GM23338 (cell line): ENCODE results near the gene ERC2. TPM values are rescaled to one million over a fixed set of nuclear protein-coding genes. Genes with fewer than 3 reads are reported as not detected.

Experiments used
- ATAC-seq: fragments of 200-7000 bp; cut with Tn5 transposase; 3 replicates; pipeline ENCODE4 v1.9.1; 2020
- DNase-seq: peaks from one replicate; pipeline ENCODE4 v3.0.0-alpha.2; 2015; ENCODE audit warnings: low spot score
- H2AFZ ChIP-seq: fragments of 200-600 bp; sonication (generic); 2 replicates; pipeline ENCODE4 v1.8.0; 2016; ENCODE audit warnings: antibody characterized with exemption, mild to moderate bottlenecking, moderate library complexity
- H3F3A ChIP-seq: fragments of 200-600 bp; sonication (generic); replicated peaks from 2 replicates; pipeline ENCODE4 v1.8.0; 2017; ENCODE audit warnings: antibody characterized with exemption, mixed run types, low read depth
- H3K27ac ChIP-seq: fragments of 200-600 bp; sonication (generic); 2 replicates; pipeline ENCODE4 v1.6.1; 2016; ENCODE audit warnings: low read depth
- H3K27me3 ChIP-seq: fragments of 200-600 bp; sonication (generic); 2 replicates; pipeline ENCODE4 v1.8.0; 2016; ENCODE audit warnings: mild to moderate bottlenecking, mixed run types, moderate library complexity; ENCODE audit not compliant: insufficient read depth
- H3K36me3 ChIP-seq: fragments of 200-600 bp; sonication (generic); 2 replicates; pipeline ENCODE4 v1.8.0; 2016; ENCODE audit warnings: mild to moderate bottlenecking; ENCODE audit not compliant: insufficient read depth
- H3K4me1 ChIP-seq: fragments of 200-600 bp; sonication (generic); 2 replicates; pipeline ENCODE4 v1.8.0; 2016; ENCODE audit warnings: mild to moderate bottlenecking, moderate library complexity; ENCODE audit not compliant: insufficient read depth
- H3K4me2 ChIP-seq: fragments of 200-600 bp; sonication (generic); 2 replicates; pipeline ENCODE4 v1.7.1; 2017; ENCODE audit warnings: mixed run types
- H3K4me3 ChIP-seq: fragments of 200-600 bp; sonication (generic); 2 replicates; pipeline ENCODE4 v1.6.1; 2016; ENCODE audit warnings: mixed run types
- H3K79me2 ChIP-seq: fragments of 200-600 bp; sonication (generic); replicated peaks from 2 replicates; pipeline ENCODE4 v1.8.0; 2017; ENCODE audit warnings: mild to moderate bottlenecking; ENCODE audit not compliant: insufficient read depth
- H3K9me2 ChIP-seq: fragments of 200-600 bp; sonication (generic); 2 replicates; pipeline ENCODE4 v1.8.0; 2017; ENCODE audit not compliant: insufficient read depth
- H4K20me1 ChIP-seq: fragments of 200-600 bp; sonication (generic); replicated peaks from 2 replicates; pipeline ENCODE4 v1.8.0; 2017; ENCODE audit warnings: mild to moderate bottlenecking; ENCODE audit not compliant: insufficient read depth
- H3K27ac Mint-ChIP-seq: 2 replicates; pipeline ENCODE4 v1.8.0; 2020; ENCODE audit warnings: inconsistent platforms, mild to moderate bottlenecking, moderate library complexity, mixed read lengths
- H3K27me3 Mint-ChIP-seq: 3 replicates; pipeline ENCODE4 v1.8.0; 2022; ENCODE audit warnings: low read depth, mild to moderate bottlenecking, moderate library complexity, mixed read lengths, inconsistent platforms; ENCODE audit not compliant: insufficient read depth, poor library complexity
- H3K36me3 Mint-ChIP-seq: 3 replicates; pipeline ENCODE4 v1.8.0; 2021; ENCODE audit warnings: low read depth, mild to moderate bottlenecking, inconsistent platforms, moderate library complexity, mixed read lengths
- H3K4me1 Mint-ChIP-seq: 3 replicates; pipeline ENCODE4 v1.8.0; 2020; ENCODE audit warnings: mild to moderate bottlenecking, inconsistent platforms, mixed read lengths
- H3K4me3 Mint-ChIP-seq: 3 replicates; pipeline ENCODE4 v1.8.0; 2021; ENCODE audit warnings: moderate library complexity, mild to moderate bottlenecking, inconsistent platforms, mixed read lengths
- H3K9me3 Mint-ChIP-seq: 3 replicates; pipeline ENCODE4 v1.8.0; 2020; ENCODE audit warnings: moderate library complexity, mild to moderate bottlenecking, inconsistent platforms, mixed read lengths
- CREB1 ChIP-seq: fragments of 250-450 bp; sonication (Bioruptor Pico); IDR thresholded peaks from 2 replicates; pipeline ENCODE4 v1.5.0; 2020; ENCODE audit warnings: low read depth, mild to moderate bottlenecking, moderate library complexity
- CTCF ChIP-seq, 2 experiments: fragments of 200-600 bp in 1 of 2; sonication (generic) in 1 of 2; conservative IDR thresholded peaks; 2 replicates each; pipeline versions ENCODE4 v1.5.1 to v1.6.1; 2016 to 2017; ENCODE audit warnings: antibody characterized with exemption in 2 of 2, low read depth in 2 of 2, mild to moderate bottlenecking in 2 of 2, moderate library complexity in 1 of 2
- ETS1 ChIP-seq: IDR thresholded peaks from 2 replicates; pipeline ENCODE4 v1.6.1; 2016; ENCODE audit warnings: antibody characterized with exemption
- EZH2 ChIP-seq: fragments of 200-600 bp; sonication (generic); IDR thresholded peaks from one replicate; pipeline ENCODE4 v1.8.0; 2017; ENCODE audit warnings: antibody characterized with exemption, mild to moderate bottlenecking, low read depth; ENCODE audit not compliant: unreplicated experiment
- EZH2phosphoT487 ChIP-seq: fragments of 200-600 bp; sonication (generic); IDR thresholded peaks from one replicate; pipeline ENCODE4 v1.8.1; 2018; ENCODE audit warnings: antibody characterized with exemption; ENCODE audit not compliant: unreplicated experiment
- JUNB ChIP-seq: IDR thresholded peaks from one replicate; pipeline ENCODE4 v1.6.1; 2016; ENCODE audit warnings: antibody characterized with exemption; ENCODE audit not compliant: unreplicated experiment
- REST ChIP-seq: IDR thresholded peaks from one replicate; pipeline ENCODE4 v1.6.1; 2018; ENCODE audit warnings: antibody characterized with exemption; ENCODE audit not compliant: unreplicated experiment
- ZNF114 ChIP-seq: fragments of 250-450 bp; sonication (Bioruptor Pico); IDR thresholded peaks from 2 replicates; pipeline ENCODE4 v1.5.0; 2020; ENCODE audit warnings: mild to moderate bottlenecking, moderate library complexity
- ZNF331 ChIP-seq: fragments of 250-450 bp; sonication (Bioruptor Pico); IDR thresholded peaks from 2 replicates; pipeline ENCODE4 v1.5.0; 2020; ENCODE audit warnings: low read depth, mild to moderate bottlenecking, moderate library complexity
- polyA plus RNA-seq: library from polyadenylated mRNA; unstranded; fragments of >200 nt; fragmentation: Nextera tagmentation; extraction: Ambion mirVana; gene quantifications from 2 replicates; pipeline ENCODE4 v1.2.1, GENCODE V29; 2016
- total RNA-seq: library from RNA; depleted of rRNA; stranded (reverse); fragments of >200 nt; shearing (Covaris generic); gene quantifications from 2 replicates; pipeline ENCODE4 v1.2.3, GENCODE V29; 2014

Gene ERC2
- total and polyA plus RNA-seq, 2 experiments from 2014 or later: 11.8 to 13.7 TPM

GRCh38 chr3:55782807-55783206 lies 685.5 kb downstream of the ERC2 start (continued):
- TF ChIP-seq CTCF (conservative IDR thresholded peaks at IDR 0.05; ENCODE audit: low read depth in 2 of 2) (no peak), JUNB (no peak), EZH2phosphoT487 (no peak), CREB1 (CRISPR knock-in tag) (no peak), REST (no peak), ETS1 (no peak), ZNF114 (CRISPR knock-in tag) (no peak)

GRCh38 chr3:55782351-55782750 lies 685.9 kb downstream of the ERC2 start:
- Histone ChIP-seq H3K27me3 (no peaks in the 10 kb centered on the region), H3F3A (no peaks in the 10 kb centered on the region), H3K36me3 (no peaks in the 10 kb centered on the region), H3K4me2 (no peak overlapping the region), H3K79me2 (no peaks in the 10 kb centered on the region), H3K9me2 (peaks cover 4% of the 10 kb centered on the region; the same call in 1 of the 2 replicates), H4K20me1 (0 out of 2 replicates have a peak, but pooled peaks cover 3% of the 10 kb centered on the region), H3K4me1 (no peaks in the 10 kb centered on the region), H3K4me3 (no peak overlapping the region), H2AFZ (no peak overlapping the region), H3K27ac (no peak overlapping the region)
- no peak for DNase-seq
- Mint-ChIP-seq H3K27ac (no peak overlapping the region), H3K9me3 (no peaks in the 10 kb centered on the region), H3K4me3 (no peak overlapping the region), H3K36me3 (no peaks in the 10 kb centered on the region), H3K27me3 (no peaks in the 10 kb centered on the region), H3K4me1 (no peaks in the 10 kb centered on the region; the same call in 1 of the 3 replicates)
- no peak for ATAC-seq
- no peak for TF ChIP-seq REST
- TF ChIP-seq CTCF (conservative IDR thresholded peaks at IDR 0.05; ENCODE audit: low read depth in 2 of 2): no peak
- no peak for TF ChIP-seq ZNF331 (CRISPR knock-in tag)
- no peak for TF ChIP-seq EZH2
- TF ChIP-seq CREB1 (CRISPR knock-in tag): no peak
- no peak for TF ChIP-seq ETS1
